ENCODE results near the gene TLE1. TPM values are rescaled to one million over a fixed set of nuclear protein-coding genes. Genes with fewer than 3 reads are reported as not detected.

TLE1 gene
- total and polyA plus RNA-seq, 9 donors = 44.2 to 64.2 (median 55.4) TPM

DNA sequence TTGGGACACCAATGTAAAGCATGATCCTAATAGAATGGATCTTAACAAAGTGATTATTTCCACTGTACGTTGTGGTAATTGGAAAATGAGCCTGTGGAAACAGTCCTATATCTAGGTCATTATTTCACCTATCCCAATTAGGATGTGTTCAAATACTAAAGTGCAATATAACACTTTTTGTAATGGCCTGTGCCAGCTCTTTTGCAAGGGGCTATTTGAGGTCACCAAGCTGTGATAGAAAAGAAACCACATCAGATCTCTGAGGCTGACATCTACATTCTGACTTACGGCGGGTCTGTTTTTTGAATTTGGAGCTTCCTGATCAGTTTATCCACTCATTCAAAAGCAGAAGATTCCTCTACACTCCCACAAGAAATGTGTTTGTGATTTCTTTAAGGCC is 150.0 kb downstream of the TLE1 start:
- Histone ChIP-seq H3K4me3 (ENCODE audit: low read length) (no peak overlapping the region), H3K9me3 (replicated peaks; ENCODE audit: control insufficient read depth, low read depth, low read length) (no peaks in the 10 kb centered on the region), H3K27ac (ENCODE audit: low read length) (peak overlapping the region; percentile 21), H3K36me3 (ENCODE audit: control insufficient read depth, insufficient read depth, low read length) (no peaks in the 10 kb centered on the region), H3K27me3 (ENCODE audit: control insufficient read depth, insufficient read depth, low read length) (no peaks in the 10 kb centered on the region), H3K4me1 (ENCODE audit: control insufficient read depth, insufficient read depth, low read length) (peaks cover 7% of the 10 kb centered on the region)
- WGBS (ENCODE audit: insufficient coverage) = no CpG with 5 or more reads among the region's 3 CpGs
- no peak for DNase-seq

- Histone ChIP-seq H3K27me3 (ENCODE audit: control insufficient read depth, insufficient read depth, low read length) (no peaks in the 10 kb centered on the region), H3K4me1 (ENCODE audit: control insufficient read depth, insufficient read depth, low read length) (peaks cover 7% of the 10 kb centered on the region), H3K9me3 (replicated peaks; ENCODE audit: control insufficient read depth, low read depth, low read length) (no peaks in the 10 kb centered on the region), H3K27ac (ENCODE audit: low read length) (peak overlapping the region; percentile 21), H3K36me3 (ENCODE audit: control insufficient read depth, insufficient read depth, low read length) (no peaks in the 10 kb centered on the region), H3K4me3 (ENCODE audit: low read length) (no peak overlapping the region)
- 75% methylated on average over 2 of the region's 6 CpGs for WGBS (ENCODE audit: insufficient coverage)
- peak; percentile 61 for DNase-seq
Observed at GRCh38 chr9:81538890-81539289, 150.5 kb downstream of the TLE1 start.

GRCh38 chr9:81537964-81538363 is 151.4 kb downstream of the TLE1 start:
- no peaks in the 10 kb centered on the region for H3K27me3 ChIP-seq (ENCODE audit: control insufficient read depth, insufficient read depth, low read length)
- no peaks in the 10 kb centered on the region for H3K36me3 ChIP-seq (ENCODE audit: control insufficient read depth, insufficient read depth, low read length)
- no peak overlapping the region for H3K27ac ChIP-seq (ENCODE audit: low read length)
- H3K4me1 ChIP-seq (ENCODE audit: control insufficient read depth, insufficient read depth, low read length) = peaks cover 7% of the 10 kb centered on the region
- no peaks in the 10 kb centered on the region for H3K9me3 ChIP-seq (replicated peaks; ENCODE audit: control insufficient read depth, low read depth, low read length)
- DNase-seq = no peak
- WGBS (ENCODE audit: insufficient coverage) = no CpG with 5 or more reads among the region's 1 CpG
- no peak overlapping the region for H3K4me3 ChIP-seq (ENCODE audit: low read length)

- WGBS (ENCODE audit: insufficient coverage) = 92% methylated on average over 7 of the region's 9 CpGs
- Histone ChIP-seq H3K4me1 (ENCODE audit: control insufficient read depth, insufficient read depth, low read length) (peaks cover 7% of the 10 kb centered on the region), H3K27me3 (ENCODE audit: control insufficient read depth, insufficient read depth, low read length) (no peaks in the 10 kb centered on the region), H3K36me3 (ENCODE audit: control insufficient read depth, insufficient read depth, low read length) (no peaks in the 10 kb centered on the region), H3K27ac (ENCODE audit: low read length) (no peak overlapping the region), H3K9me3 (replicated peaks; ENCODE audit: control insufficient read depth, low read depth, low read length) (no peaks in the 10 kb centered on the region), H3K4me3 (ENCODE audit: low read length) (no peak overlapping the region)
- no peak for DNase-seq
Observed at GRCh38 chr9:81536242-81537025, 152.9 kb downstream of the TLE1 start.

- no peaks in the 10 kb centered on the region for H3K27me3 ChIP-seq (ENCODE audit: control insufficient read depth, insufficient read depth, low read length)
- H3K9me3 ChIP-seq (replicated peaks; ENCODE audit: control insufficient read depth, low read depth, low read length) = no peaks in the 10 kb centered on the region
- H3K27ac ChIP-seq (ENCODE audit: low read length) = no peak overlapping the region
- 94% methylated on average over 5 of the region's 9 CpGs for WGBS (ENCODE audit: insufficient coverage)
- DNase-seq = no peak
- no peak overlapping the region for H3K4me3 ChIP-seq (ENCODE audit: low read length)
- no peaks in the 10 kb centered on the region for H3K36me3 ChIP-seq (ENCODE audit: control insufficient read depth, insufficient read depth, low read length)
- peaks cover 7% of the 10 kb centered on the region for H3K4me1 ChIP-seq (ENCODE audit: control insufficient read depth, insufficient read depth, low read length)
Observed at GRCh38 chr9:81535542-81536241, 153.7 kb downstream of the TLE1 start.

DNA sequence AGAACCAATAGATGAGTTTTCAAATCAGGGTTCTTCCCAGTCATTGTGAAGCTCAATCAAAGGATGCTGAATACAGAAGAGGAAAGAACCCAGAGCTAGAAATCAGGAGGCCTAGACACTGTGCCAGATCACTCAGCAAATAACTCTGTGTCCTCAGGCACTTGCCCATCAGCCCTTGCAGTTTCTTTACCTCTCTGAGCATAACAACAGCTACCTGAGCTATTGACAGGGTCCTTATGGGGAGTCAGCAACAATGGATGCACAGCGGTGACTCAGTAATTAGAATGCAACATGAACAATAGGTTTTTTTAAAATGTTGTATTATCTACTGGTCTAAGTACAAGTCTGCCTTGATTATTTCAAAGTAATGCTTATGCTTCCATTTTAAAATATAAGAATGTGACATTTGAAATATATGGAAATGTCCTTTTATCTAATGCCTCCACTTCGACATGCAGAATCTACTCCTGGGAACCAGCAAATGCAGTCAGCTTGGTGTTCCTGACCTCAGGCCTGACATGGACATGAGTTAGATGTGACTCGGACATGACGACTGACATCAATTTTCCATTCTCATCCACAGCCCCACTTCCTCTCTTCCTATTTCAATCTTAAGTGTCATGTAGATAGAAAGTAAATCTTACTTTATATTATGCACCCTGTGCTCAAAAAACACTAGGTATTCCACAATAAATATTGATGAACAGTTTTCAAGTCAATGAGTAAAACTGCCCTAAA is 155.0 kb downstream of the TLE1 start:
- no peak for DNase-seq
- Histone ChIP-seq H3K9me3 (replicated peaks; ENCODE audit: control insufficient read depth, low read depth, low read length) (no peaks in the 10 kb centered on the region), H3K36me3 (ENCODE audit: control insufficient read depth, insufficient read depth, low read length) (no peaks in the 10 kb centered on the region), H3K4me3 (ENCODE audit: low read length) (no peak overlapping the region), H3K4me1 (ENCODE audit: control insufficient read depth, insufficient read depth, low read length) (peaks cover 7% of the 10 kb centered on the region), H3K27me3 (ENCODE audit: control insufficient read depth, insufficient read depth, low read length) (no peaks in the 10 kb centered on the region), H3K27ac (ENCODE audit: low read length) (no peak overlapping the region)
- no CpG with 5 or more reads among the region's 4 CpGs for WGBS (ENCODE audit: insufficient coverage)

Other genes with a start within 250 kb of the TLE1 start
- gene SPATA31D4, start 238.9 kb upstream of the TLE1 start, total RNA-seq = not detected
- not detected for gene SPATA31D4, start 238.9 kb upstream of the TLE1 start, polyA plus RNA-seq (ENCODE audit: insufficient read depth in 1 of 8, insufficient read length in 8 of 8, low replicate concordance in 1 of 8)

All from muscle of leg (tissue), 11 donors.